B cell (primary cell): ENCODE data around the gene MYOM1.

Source experiments
- EZH2 ChIP-seq: IDR thresholded peaks from 2 replicates; pipeline ENCODE4 v1.6.1; 2012; ENCODE audit warnings: borderline replicate concordance, low read depth, mild to moderate bottlenecking, moderate library complexity, low read length; ENCODE audit not compliant: insufficient read depth, poor library complexity, severe bottlenecking
- TF ChIP-seq, protein P1 (sequence below): fragments of 200-600 bp; IDR thresholded peaks from one replicate; pipeline ENCODE4 v1.8.0; 2022; ENCODE audit warnings: antibody characterized with exemption, mild to moderate bottlenecking

DNA sequence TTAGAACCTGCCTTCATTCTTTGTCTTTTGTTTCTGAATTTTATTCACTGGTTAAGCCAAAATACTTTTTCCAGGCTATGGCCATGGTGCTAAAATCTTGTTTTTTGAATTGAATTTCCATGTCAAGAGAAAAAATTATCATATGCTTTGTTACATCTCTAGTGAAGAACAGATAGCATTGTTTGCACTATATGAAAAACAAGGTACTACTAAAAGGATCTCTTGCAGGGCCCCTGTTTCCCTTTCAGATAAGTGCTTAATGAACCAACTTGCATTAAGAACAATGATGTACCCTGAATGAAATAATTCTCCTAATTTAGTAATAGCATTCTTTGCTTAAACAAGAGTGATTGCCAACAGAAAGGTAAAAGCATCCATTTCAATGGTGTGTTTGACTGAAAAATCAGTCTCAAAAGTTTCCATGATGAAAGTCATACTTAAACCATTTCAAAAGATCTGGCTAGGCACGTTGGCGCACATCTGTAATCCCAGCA, 37.9 kb upstream of the MYOM1 start:
- TF ChIP-seq, protein P1, sequence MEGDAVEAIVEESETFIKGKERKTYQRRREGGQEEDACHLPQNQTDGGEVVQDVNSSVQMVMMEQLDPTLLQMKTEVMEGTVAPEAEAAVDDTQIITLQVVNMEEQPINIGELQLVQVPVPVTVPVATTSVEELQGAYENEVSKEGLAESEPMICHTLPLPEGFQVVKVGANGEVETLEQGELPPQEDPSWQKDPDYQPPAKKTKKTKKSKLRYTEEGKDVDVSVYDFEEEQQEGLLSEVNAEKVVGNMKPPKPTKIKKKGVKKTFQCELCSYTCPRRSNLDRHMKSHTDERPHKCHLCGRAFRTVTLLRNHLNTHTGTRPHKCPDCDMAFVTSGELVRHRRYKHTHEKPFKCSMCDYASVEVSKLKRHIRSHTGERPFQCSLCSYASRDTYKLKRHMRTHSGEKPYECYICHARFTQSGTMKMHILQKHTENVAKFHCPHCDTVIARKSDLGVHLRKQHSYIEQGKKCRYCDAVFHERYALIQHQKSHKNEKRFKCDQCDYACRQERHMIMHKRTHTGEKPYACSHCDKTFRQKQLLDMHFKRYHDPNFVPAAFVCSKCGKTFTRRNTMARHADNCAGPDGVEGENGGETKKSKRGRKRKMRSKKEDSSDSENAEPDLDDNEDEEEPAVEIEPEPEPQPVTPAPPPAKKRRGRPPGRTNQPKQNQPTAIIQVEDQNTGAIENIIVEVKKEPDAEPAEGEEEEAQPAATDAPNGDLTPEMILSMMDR, result no peak
- TF ChIP-seq EZH2, result no peak
